HG02610 (cell line): ENCODE measurements around the gene ARMH1.

Experiments used
- ATAC-seq: cut with Tn5 transposase; IDR thresholded peaks from one replicate; pipeline ENCODE4 v1.9.1; 2021; ENCODE audit warnings: mild to moderate bottlenecking, moderate library complexity; ENCODE audit not compliant: unreplicated experiment

ARMH1 gene

GRCh38 chr1:44674113-44675000, at the start of gene ARMH1, which contains the start of gene TMEM53:
TSS of gene ARMH1 (plus strand) at chr1:44674714. CDS start at chr1:44689698, 14,984 bp downstream.
TSS of gene TMEM53 (minus strand) at chr1:44674481. CDS start at chr1:44674391, 90 bp downstream.
- peak; percentile 87 for ATAC-seq

GRCh38 chr1:44625348-44625747, 49.2 kb upstream of the ARMH1 start:
- ATAC-seq = no peak

DNA sequence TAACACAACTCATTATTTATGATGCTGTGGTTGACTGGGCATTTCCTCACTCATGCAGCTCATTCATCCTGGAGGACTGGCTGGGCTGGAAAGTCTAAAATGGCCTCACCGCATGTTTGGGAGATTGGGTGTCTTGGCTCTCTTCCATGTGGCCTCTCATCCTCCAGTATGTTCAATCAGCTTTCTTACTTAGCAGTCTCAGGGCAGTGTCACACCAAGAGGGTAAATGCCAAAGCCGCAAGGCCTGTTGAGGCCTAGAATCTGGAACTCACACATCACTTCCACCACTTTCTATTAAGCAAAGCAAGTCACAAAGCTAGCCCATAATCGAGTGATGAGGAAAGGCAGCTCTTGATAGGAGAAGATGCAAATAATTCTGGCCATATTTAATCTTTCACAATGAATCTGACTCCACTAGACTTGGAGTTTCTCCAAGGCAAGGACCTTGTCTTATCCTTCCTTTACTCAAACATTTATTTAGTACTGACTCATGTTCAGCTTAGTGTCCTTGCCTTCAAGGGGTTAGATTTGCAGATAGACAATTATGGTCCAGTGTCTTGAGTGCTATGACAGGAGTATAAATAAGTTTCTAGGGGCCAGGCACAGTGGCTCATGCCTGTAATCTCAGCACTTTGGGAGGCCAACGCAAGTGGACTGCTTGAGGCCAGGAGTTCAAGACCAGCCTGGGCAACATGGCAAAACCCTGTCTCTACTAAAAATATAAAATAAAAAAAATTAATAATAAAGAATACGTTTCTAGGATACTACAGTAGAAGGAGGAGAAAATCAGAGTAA, 45.4 kb upstream of the ARMH1 start:
- no peak for ATAC-seq

- no peak for ATAC-seq
These were observed 44.4 kb upstream of the ARMH1 start for GRCh38 chr1:44630116-44630515.

- ATAC-seq = peak; percentile 6
These were observed 43.2 kb upstream of the ARMH1 start for GRCh38 chr1:44631333-44631646.

DNA sequence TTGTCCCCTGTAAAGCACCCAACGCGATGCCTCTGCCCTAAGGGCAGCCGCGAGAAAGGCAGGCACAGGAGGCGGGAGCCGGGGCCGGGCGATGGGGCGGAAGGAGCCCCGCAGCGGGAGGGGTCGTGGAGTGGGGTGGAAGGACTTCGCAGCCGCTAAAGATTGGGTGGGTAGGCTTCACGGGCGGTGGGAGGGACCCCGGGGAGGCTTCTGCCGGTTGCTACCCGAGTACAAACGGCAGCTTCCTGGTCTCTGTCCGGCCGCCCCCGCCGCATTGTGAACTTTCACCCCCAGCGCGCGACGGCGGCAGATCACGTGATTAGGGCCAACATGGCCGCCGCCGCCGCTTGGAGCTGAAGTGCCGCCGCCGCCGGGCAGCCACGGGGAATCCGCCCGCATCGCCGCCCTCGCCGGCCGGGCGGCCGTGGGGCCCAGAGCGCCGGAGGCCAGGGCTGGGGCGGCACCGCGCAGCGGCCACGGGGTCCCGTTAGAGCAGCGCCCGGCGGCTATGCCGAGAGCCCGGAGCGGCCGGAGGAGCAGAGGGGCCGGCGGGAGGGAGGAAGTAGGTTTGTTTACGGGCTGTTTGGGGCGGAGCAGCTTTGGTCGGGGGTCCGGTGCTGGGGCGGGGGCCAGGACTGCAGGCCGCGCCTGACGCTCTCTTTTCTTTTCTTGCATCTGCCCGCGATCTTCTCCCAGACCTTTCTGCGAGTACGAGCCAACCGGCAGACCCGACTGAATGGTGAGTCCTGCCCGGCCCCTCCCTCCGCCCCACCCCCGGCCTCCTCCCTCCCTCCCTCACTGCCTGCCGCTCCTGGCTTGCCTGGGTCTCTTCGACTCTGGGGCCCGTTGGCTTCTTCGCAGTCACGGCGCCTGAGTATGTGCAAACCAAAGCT, 42.6 kb upstream of the ARMH1 start:
- ATAC-seq = peak; percentile 60

- ATAC-seq = no peak
These were observed 41.9 kb upstream of the ARMH1 start for GRCh38 chr1:44632598-44632997.

GRCh38 chr1:44634606-44635189, 39.8 kb upstream of the ARMH1 start:
- no peak for ATAC-seq

DNA sequence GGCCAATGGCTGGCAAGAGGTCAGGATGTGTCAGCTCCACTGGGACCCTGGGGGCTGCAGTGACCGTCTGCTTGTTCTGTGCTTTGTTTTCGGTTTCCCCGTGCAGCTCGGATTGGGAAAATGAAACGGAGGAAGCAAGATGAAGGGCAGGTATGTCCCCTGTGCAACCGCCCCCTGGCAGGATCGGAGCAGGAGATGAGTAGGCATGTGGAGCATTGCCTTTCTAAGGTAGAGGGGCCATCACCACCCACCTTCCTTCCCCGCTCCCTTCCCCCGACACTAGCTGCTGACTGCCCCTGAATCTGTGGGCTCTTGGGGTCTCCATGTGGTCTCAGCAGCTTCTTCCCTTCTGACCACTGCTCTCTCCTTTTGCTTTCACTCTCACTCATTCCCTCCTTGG, 39.1 kb upstream of the ARMH1 start:
- no peak for ATAC-seq

DNA sequence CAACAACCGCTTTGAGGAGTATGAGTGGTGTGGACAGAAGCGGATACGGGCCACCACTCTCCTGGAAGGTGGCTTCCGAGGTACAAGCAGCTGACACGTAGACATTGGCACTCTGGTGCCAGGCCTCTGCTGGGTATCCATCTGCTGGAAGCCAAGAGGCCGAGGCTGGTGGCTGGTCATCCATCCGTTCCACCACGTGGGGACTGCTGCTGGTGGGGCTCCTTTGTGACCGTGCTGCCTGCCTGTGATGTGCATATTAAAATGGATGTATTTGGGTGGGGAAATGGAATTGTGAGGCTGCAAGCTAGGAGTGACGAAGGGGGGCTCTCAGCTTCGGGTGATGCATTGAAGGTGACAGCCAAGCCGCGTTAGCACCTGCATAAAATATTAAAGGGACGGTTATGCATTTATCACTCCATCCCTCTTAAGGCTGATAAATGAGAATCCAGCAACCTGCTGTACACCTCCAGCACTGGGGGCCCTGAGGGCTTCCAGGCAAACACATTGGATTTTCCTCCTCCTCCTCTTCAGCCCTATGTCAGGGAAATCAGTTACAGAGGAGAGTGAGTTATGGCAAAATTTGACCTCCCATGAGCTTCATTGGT, 38.3 kb upstream of the ARMH1 start:
- ATAC-seq = no peak

- no peak for ATAC-seq
These were observed 37.6 kb upstream of the ARMH1 start for GRCh38 chr1:44636688-44637598.

DNA sequence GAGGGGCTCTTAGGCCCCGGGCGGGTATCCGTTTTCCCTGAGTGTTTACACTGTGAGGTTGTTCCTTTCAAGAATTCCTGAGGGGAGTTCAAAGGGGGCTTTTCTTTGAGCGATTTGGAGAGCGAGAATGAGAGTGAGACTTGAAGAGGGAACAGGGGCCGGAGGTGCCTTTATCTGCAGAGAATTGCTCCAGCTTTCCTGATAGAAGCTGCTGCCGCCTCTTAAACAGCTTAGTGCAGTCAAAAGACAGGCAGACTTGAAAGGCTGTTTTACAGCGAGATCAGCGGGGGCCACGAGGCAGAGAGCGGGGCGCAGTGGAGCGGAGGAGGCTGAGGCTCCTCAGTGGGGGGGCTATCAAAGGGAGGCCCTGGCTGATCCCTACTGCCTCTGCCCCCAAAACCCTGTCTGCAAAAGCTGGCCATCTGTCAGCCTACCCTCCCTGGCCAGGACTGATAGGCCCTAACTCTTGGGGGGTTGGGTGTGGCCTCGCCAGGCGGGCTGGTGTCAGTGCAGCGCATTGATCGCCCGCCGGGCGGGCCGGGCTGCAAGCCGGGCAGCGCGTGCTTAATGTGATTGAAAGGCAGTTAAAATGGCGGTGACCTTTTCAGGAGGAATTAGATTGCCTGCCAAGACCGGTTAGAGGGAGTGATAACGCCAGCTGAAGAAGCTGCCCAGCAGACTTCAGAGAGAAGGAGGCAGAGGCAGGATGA, 36.7 kb upstream of the ARMH1 start:
- ATAC-seq = no peak

DNA sequence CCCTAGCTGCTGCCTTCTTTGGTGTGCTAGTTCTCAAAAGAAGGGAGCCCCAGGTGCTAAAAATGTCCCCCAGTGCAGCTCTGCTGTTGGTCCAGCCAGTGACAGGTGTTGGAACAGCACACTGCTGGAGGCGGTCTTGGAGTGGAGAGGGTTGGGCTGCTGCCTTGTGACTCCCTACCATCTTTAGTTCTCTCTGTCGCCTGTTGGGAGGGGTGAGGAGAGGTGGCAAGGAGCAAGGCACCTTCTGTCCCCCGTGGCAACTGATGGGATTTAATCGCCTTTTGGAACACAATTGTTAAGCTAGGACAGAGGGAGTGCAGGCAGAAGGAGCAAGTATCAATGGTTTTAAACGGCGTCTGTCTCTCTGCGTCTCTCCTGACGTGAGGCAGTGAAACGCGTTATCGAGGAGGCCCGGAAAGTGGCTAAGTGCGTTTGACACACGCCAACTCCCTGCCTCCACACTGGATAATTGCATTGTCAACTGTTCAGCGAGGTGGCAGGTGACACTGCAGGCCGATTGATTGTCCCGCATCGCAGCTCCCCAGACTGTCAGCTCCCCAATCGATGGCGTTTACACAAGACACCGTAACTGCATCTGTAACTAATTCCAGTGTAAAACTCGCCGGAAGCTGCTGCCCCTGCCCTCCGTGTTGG, 34.2 kb upstream of the ARMH1 start:
- no peak for ATAC-seq

DNA sequence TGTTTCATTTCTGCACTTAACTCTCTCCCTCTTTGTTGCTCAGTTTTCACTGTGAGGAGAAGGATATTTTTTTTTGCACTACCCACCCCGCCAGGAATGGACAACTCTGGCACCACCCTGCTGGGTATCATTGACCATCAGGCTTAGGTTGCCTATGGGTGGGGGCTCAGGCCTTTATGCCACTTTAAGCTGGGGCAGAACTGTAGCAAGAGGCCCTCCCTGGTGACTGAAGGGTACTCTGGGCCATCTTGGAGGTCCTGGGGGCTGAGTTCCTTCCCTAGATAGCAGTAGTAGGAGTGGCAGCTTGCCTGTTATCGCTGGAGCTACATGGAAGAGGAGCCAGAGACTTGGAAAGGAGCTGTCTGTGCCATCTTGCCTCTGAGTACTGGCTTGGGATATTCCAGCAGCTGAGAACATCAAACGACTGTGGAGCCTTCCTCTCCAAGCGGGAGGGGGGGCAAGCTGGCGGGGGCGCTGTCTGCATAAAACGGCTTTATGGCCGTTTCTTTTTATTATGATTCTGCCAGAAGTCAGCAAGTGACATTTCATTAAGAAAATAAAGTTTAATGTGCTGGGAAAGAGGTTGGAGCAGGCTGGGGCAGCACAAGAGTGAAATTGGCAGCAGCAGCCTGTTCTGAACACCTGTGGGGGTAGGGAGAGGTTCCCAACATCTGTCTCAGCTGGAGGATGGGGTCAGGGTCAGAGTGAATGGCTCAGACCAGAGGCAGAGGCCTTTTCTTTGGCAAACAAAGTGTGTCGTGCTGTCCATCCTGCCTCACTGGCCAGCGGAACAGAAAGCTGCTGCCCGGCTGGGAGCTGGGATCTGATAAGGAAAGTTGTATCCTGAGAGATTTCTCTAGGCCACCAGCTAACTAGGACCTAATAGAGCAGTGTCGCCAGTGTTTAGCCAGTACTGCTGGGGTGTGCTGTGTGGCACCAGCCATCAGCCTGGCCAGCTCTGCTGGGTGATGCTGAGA, 33.1 kb upstream of the ARMH1 start:
- no peak for ATAC-seq

- ATAC-seq = no peak
These were observed 32.3 kb upstream of the ARMH1 start for GRCh38 chr1:44642255-44642654.

- no peak for ATAC-seq
These were observed 31.6 kb upstream of the ARMH1 start for GRCh38 chr1:44642925-44643324.
